Astrocyte (in vitro differentiated cells and primary cell): ENCODE data around the gene SLC26A1. TPM values are rescaled to one million over a fixed set of nuclear protein-coding genes. Genes with fewer than 3 reads are reported as not detected.

ENCODE experiments used
- DNase-seq: peaks from one replicate; pipeline ENCODE4 v3.0.0-alpha.2; 2010; ENCODE audit warnings: low read depth
- FAIRE-seq: peaks from 2 replicates; lab custom pipeline; 2011; peaks lifted over from hg19 to GRCh38; lab: Jason Lieb, UNC
- H2AFZ ChIP-seq: 2 replicates; pipeline ENCODE4 v1.6.0; 2012; ENCODE audit warnings: low read depth, low read length, inconsistent platforms
- H3K27ac ChIP-seq: 2 replicates; pipeline ENCODE4 v1.5.1; 2011; ENCODE audit warnings: low read depth, low read length, inconsistent platforms
- H3K27me3 ChIP-seq: 2 replicates; pipeline ENCODE4 v1.6.0; 2011; ENCODE audit warnings: low read length, inconsistent platforms; ENCODE audit not compliant: insufficient read depth
- H3K36me3 ChIP-seq: 2 replicates; pipeline ENCODE4 v1.5.1; 2011; ENCODE audit warnings: low read length, inconsistent platforms; ENCODE audit not compliant: insufficient read depth
- H3K4me1 ChIP-seq: 2 replicates; pipeline ENCODE4 v1.5.1; 2011; ENCODE audit warnings: low read length, inconsistent platforms; ENCODE audit not compliant: insufficient read depth
- H3K4me2 ChIP-seq: 2 replicates; pipeline ENCODE4 v1.6.0; 2012; ENCODE audit warnings: low read length, inconsistent platforms
- H3K4me3 ChIP-seq: 2 replicates; pipeline ENCODE4 v1.5.1; 2011; ENCODE audit warnings: low read depth, mild to moderate bottlenecking, low read length, inconsistent platforms; ENCODE audit not compliant: insufficient read depth
- H3K79me2 ChIP-seq: 2 replicates; pipeline ENCODE4 v1.6.0; 2012; ENCODE audit warnings: mild to moderate bottlenecking, low read length, inconsistent platforms; ENCODE audit not compliant: insufficient read depth
- H3K9ac ChIP-seq: 2 replicates; pipeline ENCODE4 v1.6.0; 2012; ENCODE audit warnings: mild to moderate bottlenecking, low read length, inconsistent platforms
- H3K9me3 ChIP-seq: 2 replicates; pipeline ENCODE4 v1.5.1; 2012; ENCODE audit warnings: low read depth, mild to moderate bottlenecking, low read length, inconsistent platforms; ENCODE audit not compliant: insufficient read depth
- H4K20me1 ChIP-seq: 2 replicates; pipeline ENCODE4 v1.6.0; 2012; ENCODE audit warnings: low read length, inconsistent platforms; ENCODE audit not compliant: insufficient read depth
- H3K27ac Mint-ChIP-seq: one replicate; pipeline ENCODE4 v1.8.0; 2021; ENCODE audit warnings: mild to moderate bottlenecking, mixed read lengths; ENCODE audit not compliant: unreplicated experiment
- H3K27me3 Mint-ChIP-seq: one replicate; pipeline ENCODE4 v1.8.0; 2021; ENCODE audit warnings: low read depth, mixed read lengths; ENCODE audit not compliant: unreplicated experiment
- H3K36me3 Mint-ChIP-seq: one replicate; pipeline ENCODE4 v1.8.0; 2021; ENCODE audit warnings: low read depth, mixed read lengths; ENCODE audit not compliant: unreplicated experiment
- H3K4me1 Mint-ChIP-seq: one replicate; pipeline ENCODE4 v1.8.0; 2021; ENCODE audit warnings: low read depth, mixed read lengths; ENCODE audit not compliant: unreplicated experiment
- H3K4me3 Mint-ChIP-seq: one replicate; pipeline ENCODE4 v1.8.0; 2021; ENCODE audit warnings: mild to moderate bottlenecking, moderate library complexity, mixed read lengths; ENCODE audit not compliant: unreplicated experiment
- H3K9me3 Mint-ChIP-seq: one replicate; pipeline ENCODE4 v1.8.0; 2021; ENCODE audit warnings: mild to moderate bottlenecking, mixed read lengths; ENCODE audit not compliant: unreplicated experiment
- CTCF ChIP-seq: IDR thresholded peaks from 2 replicates; pipeline ENCODE4 v1.5.1; 2011; ENCODE audit warnings: low read depth, mild to moderate bottlenecking, inconsistent platforms, low read length, moderate library complexity; ENCODE audit not compliant: insufficient read depth
- EZH2 ChIP-seq: IDR thresholded peaks from 2 replicates; pipeline ENCODE4 v1.6.1; 2012; ENCODE audit warnings: mild to moderate bottlenecking, low read length, inconsistent platforms; ENCODE audit not compliant: insufficient read depth
- total RNA-seq: library from RNA; stranded (reverse); gene quantifications from 2 replicates; pipeline ENCODE4 v1.2.1, GENCODE V29; 2021

SLC26A1 gene
- total RNA-seq, 1 donor from 2014 or later, result 0.34 TPM

- Histone ChIP-seq H3K4me2 (no peak overlapping the region), H4K20me1 (peaks cover 4% of the 10 kb centered on the region), H3K9ac (no peak overlapping the region), H3K4me3 (no peak overlapping the region), H3K36me3 (no peaks in the 10 kb centered on the region), H3K79me2 (no peaks in the 10 kb centered on the region), H3K9me3 (no peaks in the 10 kb centered on the region), H3K4me1 (no peaks in the 10 kb centered on the region), H3K27me3 (no peaks in the 10 kb centered on the region), H3K27ac (no peak overlapping the region), H2AFZ (no peak overlapping the region)
- H3K27ac Mint-ChIP-seq, result no peak overlapping the region
- no peaks in the 10 kb centered on the region for H3K9me3 Mint-ChIP-seq
- no peak for DNase-seq
- no peak overlapping the region for H3K4me3 Mint-ChIP-seq
- H3K36me3 Mint-ChIP-seq, result peaks cover 2% of the 10 kb centered on the region
- no peak for TF ChIP-seq EZH2
- no peaks in the 10 kb centered on the region for H3K4me1 Mint-ChIP-seq
- no peaks in the 10 kb centered on the region for H3K27me3 Mint-ChIP-seq
- FAIRE-seq, result no peak
Observed at GRCh38 chr4:963276-964225, 29.7 kb downstream of the SLC26A1 start.

GRCh38 chr4:962231-963208, 30.7 kb downstream of the SLC26A1 start:
- no peak overlapping the region for H3K27ac ChIP-seq
- FAIRE-seq (no peak), DNase-seq (no peak)
- Mint-ChIP-seq H3K27ac (no peak overlapping the region), H3K36me3 (peaks cover 2% of the 10 kb centered on the region), H3K9me3 (no peaks in the 10 kb centered on the region), H3K4me1 (no peaks in the 10 kb centered on the region), H3K27me3 (no peaks in the 10 kb centered on the region), H3K4me3 (no peak overlapping the region)
- H3K4me3 ChIP-seq, result no peak overlapping the region
- H2AFZ ChIP-seq, result no peak overlapping the region
- no peak overlapping the region for H3K4me2 ChIP-seq
- H4K20me1 ChIP-seq, result no peaks in the 10 kb centered on the region
- H3K79me2 ChIP-seq, result no peaks in the 10 kb centered on the region
- no peak for TF ChIP-seq CTCF
- TF ChIP-seq EZH2, result no peak
- H3K9ac ChIP-seq, result no peak overlapping the region
- H3K4me1 ChIP-seq, result no peaks in the 10 kb centered on the region
- no peaks in the 10 kb centered on the region for H3K27me3 ChIP-seq
- no peaks in the 10 kb centered on the region for H3K36me3 ChIP-seq
- H3K9me3 ChIP-seq, result no peaks in the 10 kb centered on the region
